GM23338 (cell line): Measurements from ENCODE around the gene MED12L. TPM values are rescaled to one million over a fixed set of nuclear protein-coding genes. Genes with fewer than 3 reads are reported as not detected.

ENCODE experiments used
- ATAC-seq: fragments of 200-7000 bp; cut with Tn5 transposase; 3 replicates; pipeline ENCODE4 v1.9.1; 2020
- DNase-seq: peaks from one replicate; pipeline ENCODE4 v3.0.0-alpha.2; 2015; ENCODE audit warnings: low spot score
- H2AFZ ChIP-seq: fragments of 200-600 bp; sonication (generic); 2 replicates; pipeline ENCODE4 v1.8.0; 2016; ENCODE audit warnings: antibody characterized with exemption, mild to moderate bottlenecking, moderate library complexity
- H3F3A ChIP-seq: fragments of 200-600 bp; sonication (generic); replicated peaks from 2 replicates; pipeline ENCODE4 v1.8.0; 2017; ENCODE audit warnings: antibody characterized with exemption, mixed run types, low read depth
- H3K27ac ChIP-seq: fragments of 200-600 bp; sonication (generic); 2 replicates; pipeline ENCODE4 v1.6.1; 2016; ENCODE audit warnings: low read depth
- H3K27me3 ChIP-seq: fragments of 200-600 bp; sonication (generic); 2 replicates; pipeline ENCODE4 v1.8.0; 2016; ENCODE audit warnings: mild to moderate bottlenecking, mixed run types, moderate library complexity; ENCODE audit not compliant: insufficient read depth
- H3K36me3 ChIP-seq: fragments of 200-600 bp; sonication (generic); 2 replicates; pipeline ENCODE4 v1.8.0; 2016; ENCODE audit warnings: mild to moderate bottlenecking; ENCODE audit not compliant: insufficient read depth
- H3K4me1 ChIP-seq: fragments of 200-600 bp; sonication (generic); 2 replicates; pipeline ENCODE4 v1.8.0; 2016; ENCODE audit warnings: mild to moderate bottlenecking, moderate library complexity; ENCODE audit not compliant: insufficient read depth
- H3K4me2 ChIP-seq: fragments of 200-600 bp; sonication (generic); 2 replicates; pipeline ENCODE4 v1.7.1; 2017; ENCODE audit warnings: mixed run types
- H3K4me3 ChIP-seq: fragments of 200-600 bp; sonication (generic); 2 replicates; pipeline ENCODE4 v1.6.1; 2016; ENCODE audit warnings: mixed run types
- H3K79me2 ChIP-seq: fragments of 200-600 bp; sonication (generic); replicated peaks from 2 replicates; pipeline ENCODE4 v1.8.0; 2017; ENCODE audit warnings: mild to moderate bottlenecking; ENCODE audit not compliant: insufficient read depth
- H3K9me2 ChIP-seq: fragments of 200-600 bp; sonication (generic); 2 replicates; pipeline ENCODE4 v1.8.0; 2017; ENCODE audit not compliant: insufficient read depth
- H4K20me1 ChIP-seq: fragments of 200-600 bp; sonication (generic); replicated peaks from 2 replicates; pipeline ENCODE4 v1.8.0; 2017; ENCODE audit warnings: mild to moderate bottlenecking; ENCODE audit not compliant: insufficient read depth
- H3K27ac Mint-ChIP-seq: 2 replicates; pipeline ENCODE4 v1.8.0; 2020; ENCODE audit warnings: inconsistent platforms, mild to moderate bottlenecking, moderate library complexity, mixed read lengths
- H3K27me3 Mint-ChIP-seq: 3 replicates; pipeline ENCODE4 v1.8.0; 2022; ENCODE audit warnings: low read depth, mild to moderate bottlenecking, moderate library complexity, mixed read lengths, inconsistent platforms; ENCODE audit not compliant: insufficient read depth, poor library complexity
- H3K36me3 Mint-ChIP-seq: 3 replicates; pipeline ENCODE4 v1.8.0; 2021; ENCODE audit warnings: low read depth, mild to moderate bottlenecking, inconsistent platforms, moderate library complexity, mixed read lengths
- H3K4me1 Mint-ChIP-seq: 3 replicates; pipeline ENCODE4 v1.8.0; 2020; ENCODE audit warnings: mild to moderate bottlenecking, inconsistent platforms, mixed read lengths
- H3K4me3 Mint-ChIP-seq: 3 replicates; pipeline ENCODE4 v1.8.0; 2021; ENCODE audit warnings: moderate library complexity, mild to moderate bottlenecking, inconsistent platforms, mixed read lengths
- H3K9me3 Mint-ChIP-seq: 3 replicates; pipeline ENCODE4 v1.8.0; 2020; ENCODE audit warnings: moderate library complexity, mild to moderate bottlenecking, inconsistent platforms, mixed read lengths
- CREB1 ChIP-seq: fragments of 250-450 bp; sonication (Bioruptor Pico); IDR thresholded peaks from 2 replicates; pipeline ENCODE4 v1.5.0; 2020; ENCODE audit warnings: low read depth, mild to moderate bottlenecking, moderate library complexity
- CTCF ChIP-seq, 2 experiments: fragments of 200-600 bp in 1 of 2; sonication (generic) in 1 of 2; conservative IDR thresholded peaks; 2 replicates each; pipeline versions ENCODE4 v1.5.1 to v1.6.1; 2016 to 2017; ENCODE audit warnings: antibody characterized with exemption in 2 of 2, low read depth in 2 of 2, mild to moderate bottlenecking in 2 of 2, moderate library complexity in 1 of 2
- ETS1 ChIP-seq: IDR thresholded peaks from 2 replicates; pipeline ENCODE4 v1.6.1; 2016; ENCODE audit warnings: antibody characterized with exemption
- EZH2 ChIP-seq: fragments of 200-600 bp; sonication (generic); IDR thresholded peaks from one replicate; pipeline ENCODE4 v1.8.0; 2017; ENCODE audit warnings: antibody characterized with exemption, mild to moderate bottlenecking, low read depth; ENCODE audit not compliant: unreplicated experiment
- EZH2phosphoT487 ChIP-seq: fragments of 200-600 bp; sonication (generic); IDR thresholded peaks from one replicate; pipeline ENCODE4 v1.8.1; 2018; ENCODE audit warnings: antibody characterized with exemption; ENCODE audit not compliant: unreplicated experiment
- JUNB ChIP-seq: IDR thresholded peaks from one replicate; pipeline ENCODE4 v1.6.1; 2016; ENCODE audit warnings: antibody characterized with exemption; ENCODE audit not compliant: unreplicated experiment
- NANOG ChIP-seq: IDR thresholded peaks from 2 replicates; pipeline ENCODE4 v1.6.1; 2016; ENCODE audit warnings: antibody characterized with exemption, borderline replicate concordance
- POLR2AphosphoS5 ChIP-seq: IDR thresholded peaks from 2 replicates; pipeline ENCODE4 v1.6.1; 2016; ENCODE audit warnings: antibody characterized with exemption, low read depth
- REST ChIP-seq: IDR thresholded peaks from one replicate; pipeline ENCODE4 v1.6.1; 2018; ENCODE audit warnings: antibody characterized with exemption; ENCODE audit not compliant: unreplicated experiment
- STAT1 ChIP-seq: IDR thresholded peaks from one replicate; pipeline ENCODE4 v1.6.1; 2016; ENCODE audit warnings: antibody characterized with exemption; ENCODE audit not compliant: unreplicated experiment
- ZNF114 ChIP-seq: fragments of 250-450 bp; sonication (Bioruptor Pico); IDR thresholded peaks from 2 replicates; pipeline ENCODE4 v1.5.0; 2020; ENCODE audit warnings: mild to moderate bottlenecking, moderate library complexity
- ZNF331 ChIP-seq: fragments of 250-450 bp; sonication (Bioruptor Pico); IDR thresholded peaks from 2 replicates; pipeline ENCODE4 v1.5.0; 2020; ENCODE audit warnings: low read depth, mild to moderate bottlenecking, moderate library complexity
- ZNF462 ChIP-seq: fragments of 250-450 bp; sonication (Bioruptor Pico); IDR thresholded peaks from 2 replicates; pipeline ENCODE4 v1.5.0; 2020; ENCODE audit warnings: mild to moderate bottlenecking, moderate library complexity
- polyA plus RNA-seq: library from polyadenylated mRNA; unstranded; fragments of >200 nt; fragmentation: Nextera tagmentation; extraction: Ambion mirVana; gene quantifications from 2 replicates; pipeline ENCODE4 v1.2.1, GENCODE V29; 2016
- total RNA-seq: library from RNA; depleted of rRNA; stranded (reverse); fragments of >200 nt; shearing (Covaris generic); gene quantifications from 2 replicates; pipeline ENCODE4 v1.2.3, GENCODE V29; 2014

Gene MED12L
- total and polyA plus RNA-seq, 2 experiments from 2014 or later = 5.7 to 25.0 TPM

GRCh38 chr3:151428386-151428785, 342.9 kb downstream of the MED12L start:
- DNase-seq (no peak), ATAC-seq (no peak)
- Histone ChIP-seq H4K20me1 (no peaks in the 10 kb centered on the region), H3K27ac (no peak overlapping the region), H3K4me3 (no peak overlapping the region), H2AFZ (no peak overlapping the region), H3F3A (no peaks in the 10 kb centered on the region), H3K9me2 (no peaks in the 10 kb centered on the region), H3K4me2 (no peak overlapping the region), H3K79me2 (no peaks in the 10 kb centered on the region), H3K4me1 (peaks cover 21% of the 10 kb centered on the region), H3K27me3 (no peaks in the 10 kb centered on the region), H3K36me3 (no peaks in the 10 kb centered on the region)
- TF ChIP-seq REST (no peak), ZNF114 (CRISPR knock-in tag) (no peak), POLR2AphosphoS5 (no peak), CREB1 (CRISPR knock-in tag) (no peak), ETS1 (no peak), EZH2 (no peak), STAT1 (no peak), ZNF331 (CRISPR knock-in tag) (no peak), NANOG (no peak), ZNF462 (CRISPR knock-in tag) (no peak), CTCF (conservative IDR thresholded peaks at IDR 0.05; ENCODE audit: low read depth in 2 of 2) (no peak), EZH2phosphoT487 (no peak), JUNB (no peak)
- Mint-ChIP-seq H3K27me3 (no peaks in the 10 kb centered on the region), H3K27ac (no peak overlapping the region), H3K4me1 (peaks cover 43% of the 10 kb centered on the region), H3K4me3 (no peak overlapping the region), H3K36me3 (peaks cover 16% of the 10 kb centered on the region; the same call in 2 of the 3 replicates), H3K9me3 (no peaks in the 10 kb centered on the region; the same call in 2 of the 3 replicates)
